IPS-NIHi11 (cell line): ENCODE measurements around the gene SMIM32.
A peak's percentile ranks its signal among the peaks of the same experiment; 100 is the strongest.

Experiments used
- DNase-seq: peaks from one replicate; pipeline ENCODE4 v3.0.0; 2012; ENCODE audit warnings: mixed read lengths, low spot score

SMIM32 gene

DNA sequence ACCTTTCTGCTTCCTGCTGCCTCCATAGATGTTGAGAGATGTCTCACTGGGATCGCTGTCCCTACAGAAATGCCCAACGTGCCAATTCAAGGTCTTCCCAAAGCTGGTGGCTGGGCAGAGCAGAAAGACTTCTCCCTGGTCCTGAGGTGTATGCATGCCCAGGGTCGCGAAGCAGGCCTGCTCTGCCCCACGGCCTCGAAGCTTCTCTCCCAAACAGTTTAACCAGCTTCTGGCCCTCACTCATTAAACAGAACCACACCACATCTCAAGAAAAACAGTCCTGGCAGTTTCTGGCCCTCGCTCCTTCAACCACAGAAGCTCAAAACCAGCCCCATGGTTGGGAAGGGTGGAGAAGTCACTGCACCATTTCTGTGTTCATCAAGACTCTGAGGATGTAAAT is 14.7 kb upstream of the SMIM32 start:
- no peak for DNase-seq

DNA sequence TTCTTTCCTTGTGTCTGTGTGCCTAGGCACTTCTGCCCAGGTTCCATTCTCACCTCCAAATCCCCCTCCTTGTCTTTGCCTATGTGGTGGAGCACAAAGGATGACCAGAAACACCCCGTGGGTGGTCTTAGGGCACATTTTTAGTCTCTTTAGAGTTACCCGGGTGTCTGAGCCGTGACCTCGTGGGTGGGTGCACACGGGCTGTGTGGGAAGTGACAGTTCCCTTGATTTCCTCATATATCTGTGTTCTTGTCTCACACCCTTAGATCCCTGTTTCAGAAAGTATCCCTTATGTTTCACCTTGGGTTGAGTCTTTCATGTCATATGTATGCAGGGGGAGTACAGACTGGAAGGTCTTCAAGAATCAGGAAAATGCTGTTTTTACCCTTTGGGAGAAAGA is 13.4 kb upstream of the SMIM32 start:
- no peak for DNase-seq

DNA sequence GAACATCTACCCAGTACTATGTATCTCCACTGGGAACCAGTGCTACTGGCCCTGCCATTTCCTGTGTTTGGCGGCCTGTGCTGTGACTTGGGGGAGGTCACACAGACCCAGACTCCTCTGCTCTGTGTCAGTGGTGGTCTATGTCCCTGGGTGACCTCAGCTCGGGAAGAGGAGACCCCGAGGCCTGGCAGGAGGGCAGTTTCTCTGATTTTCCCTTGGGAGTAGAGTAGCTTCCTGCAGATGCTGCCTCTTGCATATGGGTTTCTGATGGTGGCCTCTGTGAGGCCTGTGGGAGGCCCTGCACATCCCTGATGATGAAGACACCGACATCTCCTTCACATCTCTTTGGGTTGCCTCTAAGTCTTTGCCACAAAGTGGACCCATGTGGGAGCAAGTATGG is 13.0 kb upstream of the SMIM32 start:
- no peak for DNase-seq

GRCh38 chr5:136205061-136205702 is 12.2 kb upstream of the SMIM32 start:
- DNase-seq, result no peak

DNA sequence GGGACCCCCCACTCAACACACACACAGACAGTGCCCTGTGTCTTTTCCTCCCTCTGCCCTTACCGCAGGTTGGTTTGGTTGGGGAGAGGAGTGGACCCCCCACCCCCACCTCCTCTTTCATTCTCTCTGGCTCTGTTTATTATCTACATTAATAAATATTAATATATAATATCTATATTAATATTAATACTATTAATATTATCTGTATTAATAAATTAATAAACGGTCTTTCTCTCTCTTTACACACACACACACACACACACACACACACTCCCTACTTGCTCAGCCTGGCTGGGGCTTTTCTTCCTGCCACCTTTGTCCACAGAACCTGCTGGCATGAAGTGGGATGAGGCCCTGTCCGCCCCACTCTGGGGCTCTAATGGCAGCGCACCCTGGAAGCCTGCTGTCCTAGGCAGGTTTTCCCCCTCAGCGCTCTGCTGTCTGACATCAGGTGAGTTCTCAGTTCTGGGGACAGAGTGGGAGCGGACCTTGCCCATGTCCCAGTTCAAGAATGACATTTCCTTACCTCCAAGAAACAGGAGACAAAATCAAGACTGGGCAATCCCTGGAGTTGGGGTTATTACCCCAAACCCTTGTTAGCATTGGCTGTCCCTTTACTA is 10.5 kb upstream of the SMIM32 start:
- DNase-seq, result no peak

GRCh38 chr5:136202469-136203205 is 9.7 kb upstream of the SMIM32 start:
- peak; percentile 80 for DNase-seq

- DNase-seq, result no peak
Observed at GRCh38 chr5:136201870-136202269, 8.9 kb upstream of the SMIM32 start.

GRCh38 chr5:136200761-136201160 is 7.8 kb upstream of the SMIM32 start:
- DNase-seq, result no peak

- no peak for DNase-seq
Observed at GRCh38 chr5:136200130-136200529, 7.2 kb upstream of the SMIM32 start.

GRCh38 chr5:136199408-136199807 is 6.4 kb upstream of the SMIM32 start:
- no peak for DNase-seq

GRCh38 chr5:136198453-136198852 is 5.5 kb upstream of the SMIM32 start:
- no peak for DNase-seq

DNA sequence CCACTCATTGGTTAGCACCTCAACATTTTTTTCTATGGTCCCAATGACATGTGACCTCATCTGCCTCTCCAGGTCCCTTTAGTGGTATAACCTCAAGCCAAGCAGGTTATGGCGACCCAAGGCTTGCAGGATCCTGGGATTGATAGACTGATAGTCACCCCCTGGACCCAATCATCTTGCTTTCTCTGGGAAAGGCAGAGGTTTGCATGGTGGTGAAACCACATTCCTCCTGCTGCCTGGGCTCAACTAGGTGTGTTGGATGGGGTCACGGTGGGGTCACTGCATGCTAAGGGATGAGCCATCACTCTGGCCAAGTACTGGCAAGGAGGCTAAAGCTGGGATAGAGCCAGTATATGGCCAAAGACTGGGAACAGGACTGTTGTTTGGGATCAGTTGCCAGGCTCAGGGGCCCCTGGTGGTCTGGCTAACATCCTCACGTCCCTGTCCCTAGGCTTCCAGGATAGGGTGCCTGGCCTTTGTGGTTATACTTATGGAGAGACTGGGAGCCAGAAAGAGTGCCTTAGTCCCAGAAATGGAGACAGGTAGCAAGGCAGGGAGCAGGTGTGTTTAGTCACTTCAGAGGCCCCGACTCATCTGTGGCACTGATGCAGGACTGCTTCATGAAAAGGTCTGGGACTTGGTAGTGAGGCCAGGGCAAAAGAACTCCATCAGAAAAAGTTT is 4.6 kb upstream of the SMIM32 start:
- no peak for DNase-seq

- no peak for DNase-seq
Observed at GRCh38 chr5:136195971-136196820, 3.2 kb upstream of the SMIM32 start.

- no peak for DNase-seq
Observed at GRCh38 chr5:136194576-136194975, 1.6 kb upstream of the SMIM32 start.

GRCh38 chr5:136193322-136193935 is 467 bp upstream of the SMIM32 start:
- no peak for DNase-seq

- DNase-seq, result peak; percentile 51
Observed at GRCh38 chr5:136192015-136192525, 892 bp downstream of the SMIM32 start.

DNA sequence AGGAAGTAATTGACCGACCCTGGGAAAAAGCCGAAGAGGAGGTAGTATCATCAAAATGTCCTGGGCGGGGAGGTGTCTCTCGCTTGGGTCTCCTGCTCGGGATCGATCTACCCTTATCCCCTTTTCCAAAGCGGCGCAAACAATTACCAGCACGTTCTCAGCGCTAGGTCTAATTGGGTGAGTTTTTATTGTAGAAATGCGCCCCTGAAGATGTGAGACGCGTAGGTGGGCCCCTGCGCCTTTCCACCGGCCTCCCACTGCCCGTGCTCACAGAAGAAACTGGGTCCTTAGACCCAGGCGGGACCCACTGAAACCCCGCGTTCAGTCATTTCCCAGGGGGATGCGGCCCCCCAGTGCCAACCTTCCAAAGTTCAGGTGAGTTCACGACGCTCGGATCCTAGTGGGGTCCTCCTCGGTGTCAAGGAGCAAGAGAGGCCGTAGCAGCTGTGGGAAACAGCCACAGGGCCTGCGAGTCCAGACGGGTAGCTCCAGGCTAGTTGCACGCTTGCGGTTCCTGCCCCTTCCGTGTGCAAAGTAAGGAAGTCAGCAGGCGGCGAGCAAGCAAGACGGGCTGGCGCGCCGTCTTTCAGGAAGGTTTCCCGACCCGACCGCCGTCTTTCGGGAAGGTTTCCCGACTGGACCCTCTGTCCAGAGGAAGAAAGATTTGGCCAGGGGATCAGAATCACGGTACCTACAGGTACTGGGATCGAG is 1.5 kb downstream of the SMIM32 start:
- peak; percentile 49 for DNase-seq

DNA sequence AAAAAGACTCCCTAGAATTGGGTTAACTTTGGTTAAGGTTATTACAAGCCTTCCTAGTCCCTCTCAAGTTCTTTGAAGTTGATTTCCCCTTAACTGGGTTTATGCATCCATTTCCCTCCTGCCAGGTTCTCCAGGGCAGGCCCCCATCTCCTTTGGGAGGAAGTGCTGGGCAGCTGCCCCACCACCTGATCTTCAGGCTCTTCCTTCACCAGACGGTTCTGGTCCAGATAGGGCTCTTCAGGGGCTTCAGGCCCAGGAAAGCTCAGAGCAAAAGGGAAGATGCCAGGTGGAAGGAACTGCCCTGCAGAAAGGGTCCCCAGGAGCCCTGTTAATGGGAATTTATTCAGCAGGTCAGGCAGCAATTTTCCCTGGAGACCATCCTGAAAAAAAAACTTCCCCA is 2.1 kb downstream of the SMIM32 start:
- no peak for DNase-seq

GRCh38 chr5:136190091-136190720 is 2.8 kb downstream of the SMIM32 start:
- DNase-seq, result no peak

DNA sequence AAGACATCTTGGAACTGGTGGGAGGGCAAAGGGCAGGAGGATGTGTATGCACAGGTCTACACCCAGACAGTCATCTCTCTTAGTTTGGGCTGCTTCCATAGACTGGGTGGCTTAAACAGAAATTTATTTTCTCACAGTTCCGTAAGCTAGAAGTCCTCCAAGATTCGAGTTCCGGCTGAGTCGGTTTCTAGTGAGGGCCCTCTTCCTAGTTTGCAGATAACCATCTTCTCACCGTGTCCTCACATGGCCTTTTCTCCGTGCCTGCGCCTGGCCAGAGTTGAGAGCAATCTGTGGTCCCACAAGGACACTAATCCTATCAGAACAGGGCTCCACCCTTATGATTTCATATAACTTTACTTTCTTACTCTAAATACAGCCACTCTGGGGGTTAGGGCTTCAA is 4.1 kb downstream of the SMIM32 start:
- no peak for DNase-seq
